ENCODE measurements around the gene NXNL1.

DNA sequence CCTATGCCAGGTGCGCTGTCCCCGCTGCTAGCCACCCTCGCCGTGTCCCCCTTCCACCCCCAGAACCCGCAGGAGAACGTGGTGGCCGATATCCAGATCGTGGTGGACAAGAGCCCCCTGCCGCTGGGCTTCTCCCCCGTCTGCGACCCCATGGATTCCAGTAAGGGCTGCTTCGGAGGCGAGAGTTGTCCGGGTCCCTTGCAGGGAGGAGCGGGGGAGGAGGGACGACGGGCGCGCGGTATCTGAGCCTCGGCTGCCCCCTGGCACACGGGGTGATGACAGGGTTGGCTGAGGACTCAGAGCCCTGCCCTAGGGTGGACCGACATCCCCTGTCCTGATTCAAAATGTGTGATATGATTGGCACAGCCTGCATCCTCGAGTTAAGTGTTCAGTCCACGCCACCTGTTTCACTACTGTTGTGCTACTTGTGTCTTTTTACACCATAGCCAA, 40.2 kb downstream of the NXNL1 start:
- TF ChIP-seq POLR2A (IDR thresholded peaks at IDR 0.05; ENCODE audit: low read length) (no peak), GATA1 (IDR thresholded peaks at IDR 0.05; ENCODE audit: low read depth, low read length) (no peak)

Measured in erythroblast (primary cell).